Inferior parietal cortex (tissue), 1 donor: ENCODE data around the gene GPC3.

Experiments
- DNase-seq: peaks from one replicate; pipeline ENCODE4 v3.0.0-alpha.2; 2016; ENCODE audit errors: extremely low spot score

Gene GPC3

GRCh38 chrX:133685822-133686221, 299.6 kb downstream of the GPC3 start:
- no peak for DNase-seq

- DNase-seq: no peak
These were observed 303.5 kb downstream of the GPC3 start for GRCh38 chrX:133681897-133682296.

- no peak for DNase-seq
These were observed 304.0 kb downstream of the GPC3 start for GRCh38 chrX:133681421-133681820.

- no peak for DNase-seq
These were observed 308.0 kb downstream of the GPC3 start for GRCh38 chrX:133677123-133678063.

- no peak for DNase-seq
These were observed 308.9 kb downstream of the GPC3 start for GRCh38 chrX:133676344-133677122.

- no peak for DNase-seq
These were observed 310.5 kb downstream of the GPC3 start for GRCh38 chrX:133674726-133675470.

DNA sequence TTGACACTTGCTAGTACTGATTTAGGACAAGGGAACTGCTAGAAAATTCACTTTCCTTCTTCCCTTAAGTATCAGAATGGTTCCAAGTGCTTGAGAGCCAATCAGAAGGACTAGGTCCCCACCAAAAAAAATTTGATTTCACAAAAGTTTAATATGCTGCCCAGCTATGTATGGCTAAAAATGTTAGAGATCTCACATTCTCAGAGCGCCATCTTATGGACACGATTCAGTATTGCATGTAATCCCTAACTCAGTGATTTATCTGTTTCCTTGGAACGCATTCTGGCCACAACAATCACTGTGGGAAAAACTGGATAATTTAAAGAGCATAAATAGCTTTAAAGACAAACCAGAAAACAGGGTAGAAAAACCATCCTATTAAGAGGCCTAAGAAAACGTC, 315.0 kb downstream of the GPC3 start:
- DNase-seq: peak; percentile 63

DNA sequence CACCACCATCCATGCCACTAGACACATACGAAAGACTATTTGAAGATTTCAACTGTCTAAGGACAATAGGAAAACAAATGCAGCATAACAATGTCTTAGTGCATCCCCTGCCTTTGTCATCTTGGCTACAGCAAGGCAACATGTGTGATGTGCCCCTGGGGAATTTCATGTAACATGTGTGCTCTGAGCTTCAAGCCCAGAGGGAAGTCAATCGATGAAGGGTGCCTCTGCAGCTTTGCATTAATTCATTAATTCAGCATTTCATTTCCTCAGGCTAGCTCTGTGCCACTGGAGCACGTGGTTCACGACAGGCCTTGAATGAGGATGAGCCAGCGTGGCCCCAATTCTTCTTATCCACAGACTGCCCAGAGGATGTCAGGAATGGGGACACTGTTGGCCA, 316.2 kb downstream of the GPC3 start:
- no peak for DNase-seq

- DNase-seq: no peak
These were observed 317.0 kb downstream of the GPC3 start for GRCh38 chrX:133668225-133668931.

- DNase-seq: no peak
These were observed 319.1 kb downstream of the GPC3 start for GRCh38 chrX:133666256-133666655.

- DNase-seq: no peak
These were observed 323.2 kb downstream of the GPC3 start for GRCh38 chrX:133661962-133662839.

DNA sequence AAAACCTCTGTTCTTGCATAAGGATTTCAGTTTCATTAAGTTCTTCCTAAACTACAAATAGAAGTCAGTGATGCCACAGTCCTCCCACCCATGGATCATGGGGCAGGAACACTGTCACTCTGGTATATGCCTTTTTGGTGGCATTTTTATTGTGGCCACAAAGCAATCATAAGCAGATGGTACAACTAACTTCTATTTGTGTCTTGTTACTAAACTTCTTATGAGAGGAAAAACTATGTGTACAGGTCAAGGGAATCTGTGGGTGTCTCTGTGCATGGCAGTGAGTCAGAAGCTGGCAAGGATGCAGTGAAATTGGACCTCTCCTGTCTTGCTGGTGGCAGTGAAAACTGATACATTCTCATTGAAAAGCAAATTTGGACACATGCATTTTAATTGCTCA, 325.1 kb downstream of the GPC3 start:
- no peak for DNase-seq

- no peak for DNase-seq
These were observed 327.0 kb downstream of the GPC3 start for GRCh38 chrX:133658293-133658911.

GRCh38 chrX:133655275-133656265, 329.8 kb downstream of the GPC3 start:
- no peak for DNase-seq

- DNase-seq: no peak
These were observed 330.6 kb downstream of the GPC3 start for GRCh38 chrX:133654811-133655210.

DNA sequence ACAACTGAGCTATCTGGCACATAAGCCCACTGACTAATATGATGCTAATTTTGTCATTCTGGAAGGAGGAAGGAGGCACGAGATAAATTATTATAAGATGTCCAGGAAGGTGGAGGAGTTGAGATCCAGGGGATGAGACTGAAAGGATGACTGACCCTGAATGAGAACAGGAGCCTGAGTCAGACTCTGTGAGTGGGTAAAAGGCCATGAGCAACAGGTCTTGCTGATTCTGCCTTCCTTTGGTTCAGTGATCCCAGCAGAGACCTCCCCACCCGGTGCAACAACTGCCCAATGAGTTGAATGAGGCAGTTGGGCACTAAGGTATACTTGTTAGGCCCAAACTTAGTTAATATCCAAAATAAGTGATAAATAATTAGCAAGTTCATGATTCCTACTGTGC, 332.0 kb downstream of the GPC3 start:
- no peak for DNase-seq

DNA sequence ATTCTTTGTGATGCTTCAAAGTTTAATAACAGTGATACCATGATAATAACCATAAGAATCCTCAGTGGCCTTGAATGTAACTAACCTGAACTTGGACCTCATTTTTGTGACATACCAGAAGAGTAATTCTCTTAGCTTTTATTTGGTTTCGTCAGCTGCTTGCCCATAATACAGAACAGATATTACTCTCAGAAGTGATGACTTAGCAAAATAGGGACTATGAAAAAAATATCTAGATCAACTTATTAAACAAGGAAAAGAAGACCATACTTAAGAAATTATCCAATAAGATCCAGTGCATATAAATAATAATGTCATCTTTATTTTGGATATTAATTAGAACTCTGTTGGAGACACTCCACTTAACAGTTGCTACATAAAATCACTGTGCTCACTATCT, 333.2 kb downstream of the GPC3 start:
- DNase-seq: no peak

- DNase-seq: no peak
These were observed 335.2 kb downstream of the GPC3 start for GRCh38 chrX:133650239-133650638.

- DNase-seq: no peak
These were observed 335.7 kb downstream of the GPC3 start for GRCh38 chrX:133649651-133650050.
